A673 (cell line): ENCODE results near the gene SH3BP5L. TPM values are rescaled to one million over a fixed set of nuclear protein-coding genes. Genes with fewer than 3 reads are reported as not detected.

Experiments
- BruUV-seq: library from RNA; stranded (reverse); fragments of 400-500 nt; replicated peaks from 2 replicates; lab custom pipeline; 2021; lab: Mats Ljungman, UMichigan
- CTCF ChIA-PET: fragments of 300-600 bp; sonication (Branson Sonifier 250); formaldehyde crosslinking; loops from one replicate; lab custom pipeline; 2022; ENCODE audit warnings: antibody characterized with exemption; lab: Charles Lee
- POLR2A ChIA-PET: fragments of 300-600 bp; sonication (Branson Sonifier 250); formaldehyde crosslinking; loops from one replicate; lab custom pipeline; 2022; ENCODE audit warnings: antibody characterized with exemption; ENCODE audit not compliant: low non-redundant PET; lab: Charles Lee
- DNase-seq: peaks from one replicate; pipeline ENCODE4 v3.0.0-alpha.2; 2015; ENCODE audit warnings: low spot score
- H3K27ac ChIP-seq: fragments of 200-600 bp; sonication (generic); 2 replicates; pipeline ENCODE4 v1.5.1; 2016; ENCODE audit warnings: mixed run types, low read depth, mild to moderate bottlenecking, mixed read lengths, antibody characterized with exemption, low read length; ENCODE audit not compliant: poor library complexity, severe bottlenecking
- H3K27me3 ChIP-seq: fragments of 200-600 bp; sonication (generic); replicated peaks from 2 replicates; pipeline ENCODE4 v1.6.1; 2017; ENCODE audit warnings: mixed run types, low read depth, mild to moderate bottlenecking, mixed read lengths, antibody characterized with exemption, low read length; ENCODE audit not compliant: insufficient read depth, poor library complexity
- H3K36me3 ChIP-seq: fragments of 200-600 bp; sonication (generic); 2 replicates; pipeline ENCODE4 v1.6.1; 2016; ENCODE audit warnings: mixed run types, mild to moderate bottlenecking, mixed read lengths, antibody characterized with exemption, low read length; ENCODE audit not compliant: insufficient read depth, poor library complexity, severe bottlenecking
- H3K4me1 ChIP-seq: fragments of 200-600 bp; sonication (generic); 2 replicates; pipeline ENCODE4 v1.6.1; 2017; ENCODE audit warnings: mixed run types, mild to moderate bottlenecking, mixed read lengths, antibody characterized with exemption, low read length; ENCODE audit not compliant: insufficient read depth, poor library complexity, severe bottlenecking
- H3K4me3 ChIP-seq: fragments of 200-600 bp; sonication (generic); 2 replicates; pipeline ENCODE4 v1.5.1; 2016; ENCODE audit warnings: low read depth, mixed run types, mild to moderate bottlenecking, mixed read lengths, low read length; ENCODE audit not compliant: poor library complexity, severe bottlenecking
- H3K9me3 ChIP-seq: fragments of 200-600 bp; sonication (generic); 2 replicates; pipeline ENCODE4 v1.6.1; 2016; ENCODE audit warnings: mixed run types, low read depth, mild to moderate bottlenecking, mixed read lengths, antibody characterized with exemption, low read length; ENCODE audit not compliant: poor library complexity, severe bottlenecking
- CTCF ChIP-seq: fragments of 300-800, 200-600 bp; sonication (generic); conservative IDR thresholded peaks from 2 replicates; pipeline ENCODE4 v1.5.1; 2017; ENCODE audit warnings: low read depth, mild to moderate bottlenecking, antibody characterized with exemption, low read length, moderate library complexity, mixed read lengths
- EZH2 ChIP-seq: fragments of 200-600 bp; sonication (generic); IDR thresholded peaks from 2 replicates; pipeline ENCODE4 v1.6.1; 2017; ENCODE audit warnings: borderline replicate concordance, low read depth, mild to moderate bottlenecking, mixed read lengths, antibody characterized with exemption, low read length; ENCODE audit not compliant: poor library complexity, severe bottlenecking
- intact Hi-C: fragments of 100-400 bp; cut with micrococcal nuclease; formaldehyde crosslinking; loops from one replicate; pipeline ENCODE4 v1.10.0; 2022; ENCODE audit not compliant: unreplicated experiment
- total RNA-seq: library from RNA; stranded (reverse); gene quantifications from 2 replicates; pipeline ENCODE4 v1.2.3, GENCODE V29; 2021

The SH3BP5L gene
- total RNA-seq, 1 experiment from 2014 or later: 28.6 TPM

- BruUV-seq: no TSS peak
- Histone ChIP-seq H3K27me3 (no peaks in the 10 kb centered on the region), H3K9me3 (no peaks in the 10 kb centered on the region), H3K36me3 (peaks cover 27% of the 10 kb centered on the region), H3K4me1 (peaks cover 8% of the 10 kb centered on the region), H3K4me3 (no peak overlapping the region), H3K27ac (no peak overlapping the region)
- ChIA-PET CTCF (no interaction called here), POLR2A (no interaction called here)
- DNase-seq: no peak
- intact Hi-C loops: no loop called here
- TF ChIP-seq EZH2 (no peak), CTCF (no peak)
These were observed 5.6 kb downstream of the SH3BP5L start for GRCh38 chr1:248820041-248820585.

GRCh38 chr1:248818505-248819374 is 7.0 kb downstream of the SH3BP5L start:
- no TSS peak for BruUV-seq

GRCh38 chr1:248817065-248817464 is 8.7 kb downstream of the SH3BP5L start:
- no peak for DNase-seq
- POLR2A ChIA-PET: no interaction called here
- Histone ChIP-seq H3K4me3 (no peak overlapping the region), H3K4me1 (no peaks in the 10 kb centered on the region), H3K27ac (no peak overlapping the region), H3K36me3 (peaks cover 32% of the 10 kb centered on the region), H3K9me3 (no peaks in the 10 kb centered on the region), H3K27me3 (no peaks in the 10 kb centered on the region)
- CTCF ChIA-PET: no interaction called here
- no TSS peak for BruUV-seq
- TF ChIP-seq EZH2 (no peak), CTCF (no peak)
- intact Hi-C loops: no loop called here

More at GRCh38 chr1:248818505-248819374, 7.0 kb downstream of the SH3BP5L start:
- Histone ChIP-seq H3K27ac (no peak overlapping the region), H3K4me1 (no peaks in the 10 kb centered on the region), H3K9me3 (no peaks in the 10 kb centered on the region), H3K36me3 (peaks cover 34% of the 10 kb centered on the region), H3K27me3 (no peaks in the 10 kb centered on the region), H3K4me3 (no peak overlapping the region)
- ChIA-PET CTCF (interaction anchor here (0.5 kb wide), 1 partner anchor 20 kb away, joined by 3 read pairs; no protein-coding TSS in a partner anchor), POLR2A (no interaction called here)
- intact Hi-C loops: no loop called here
- DNase-seq: no peak
- no peak for TF ChIP-seq EZH2
- no peak for TF ChIP-seq CTCF
